Measurements from ENCODE around the gene MDN1. TPM values are rescaled to one million over a fixed set of nuclear protein-coding genes. Genes with fewer than 3 reads are reported as not detected.

Gene MDN1
- total and polyA plus RNA-seq, 2 of the 8 experiments (the other 6 are each of a cell fraction or from before 2014, with no cell fraction given) = 53.5 to 179 TPM

GRCh38 chr6:89669002-89669401, 150.6 kb downstream of the MDN1 start:
- no peak overlapping the region for H3K14ac ChIP-seq (ENCODE audit: insufficient read length)
- no peak overlapping the region for H3K18ac ChIP-seq (ENCODE audit: extremely low read depth, low read length)
- H2BK12ac ChIP-seq (ENCODE audit: low read depth, low read length) = no peak overlapping the region
- H3K4me1 ChIP-seq (replicated peaks in 1 of 4; ENCODE audit: control insufficient read depth in 3 of 4, insufficient read depth in 4 of 4, low read length in 3 of 4) = peaks cover 4 to 11% (median 6%) of the 10 kb centered on the region in 4 experiments; a peak in 5 of 7 replicates
- peak overlapping the region; percentile 75 for H2BK120ac ChIP-seq (replicated peaks; ENCODE audit: low read depth, low read length)
- H3K23ac ChIP-seq (ENCODE audit: insufficient read length) = no peak overlapping the region
- no peaks in the 10 kb centered on the region for H4K20me1 ChIP-seq (replicated peaks in 1 of 2; ENCODE audit: control insufficient read depth in 1 of 2, insufficient read depth in 2 of 2, low read length in 2 of 2)
- H3K9ac ChIP-seq (replicated peaks in 1 of 4; ENCODE audit: extremely low read depth in 1 of 4, low read depth in 3 of 4, low read length in 3 of 4) = no peak overlapping the region
- 81% methylated on average over 6 of the region's 6 CpGs; no CpG with 5 or more reads in 1 of the 2 experiments for WGBS, 2 experiments (ENCODE audit: extremely low coverage in 1 of 2, insufficient coverage in 1 of 2, insufficient read length in 1 of 2, insufficient replicate concordance in 2 of 2, low coverage in 1 of 2, low lambda C conversion rate in 2 of 2, missing lambda C conversion rate in 1 of 2)
- no peak overlapping the region for H2BK15ac ChIP-seq (ENCODE audit: low read length)
- H3K36me3 ChIP-seq (ENCODE audit: control insufficient read depth in 2 of 4, insufficient read depth in 4 of 4, low read length in 3 of 4) = peaks cover 37 to 80% (median 57%) of the 10 kb centered on the region in 4 experiments
- H3K27me3 ChIP-seq (replicated peaks in 1 of 4; ENCODE audit: control insufficient read depth in 3 of 4, extremely low read depth in 1 of 4, insufficient read depth in 3 of 4, low read length in 3 of 4) = no peaks in the 10 kb centered on the region
- no peak for DNase-seq (ENCODE audit: low read depth in 1 of 2, low spot score in 2 of 2)
- no peak for FAIRE-seq
- H3K56ac ChIP-seq (replicated peaks; ENCODE audit: insufficient read length, low read depth, low read length) = no peak overlapping the region
- H2AK5ac ChIP-seq (ENCODE audit: low read depth, low read length) = no peak overlapping the region
- H3K4me2 ChIP-seq (ENCODE audit: insufficient read depth in 1 of 2, low read depth in 2 of 2, low read length in 2 of 2) = no peak overlapping the region
- no peak overlapping the region for H3K4me3 ChIP-seq (ENCODE audit: extremely low read depth in 1 of 4, insufficient read depth in 2 of 4, low read depth in 3 of 4, low read length in 4 of 4)
- H2AFZ ChIP-seq (ENCODE audit: low read length) = no peak overlapping the region
- 0 out of 4 replicates have a peak, but pooled peaks cover 0 to 4% of the 10 kb centered on the region in 2 experiments for H3K79me2 ChIP-seq (ENCODE audit: control insufficient read depth in 1 of 2, insufficient read depth in 2 of 2, low read length in 2 of 2)
- H2BK20ac ChIP-seq (ENCODE audit: low read length) = peak overlapping the region; percentile 51
- H3K79me1 ChIP-seq (ENCODE audit: low read depth, low read length) = no peaks in the 10 kb centered on the region
- no peaks in the 10 kb centered on the region for H3K23me2 ChIP-seq (ENCODE audit: low read depth, low read length)
- no peak overlapping the region for H4K5ac ChIP-seq (ENCODE audit: insufficient read length, low read depth, low read length)
- CTCF ChIA-PET (ENCODE audit: partially characterized antibody) = interaction anchor here (2.2 kb wide), 1 partner anchor 10 kb away, joined by 6 read pairs; no protein-coding TSS in a partner anchor
- POLR2A ChIA-PET (ENCODE audit: partially characterized antibody) = interaction anchor here (1.4 kb wide), 2 partner anchors 10 to 21 kb away, joined by 5 to 9 read pairs; no protein-coding TSS in a partner anchor
- no peak overlapping the region for H3K4ac ChIP-seq (replicated peaks; ENCODE audit: insufficient read length, low read depth, low read length)
- H4K8ac ChIP-seq (ENCODE audit: extremely low read depth, insufficient read depth, low read length) = no peak overlapping the region
- no peaks in the 10 kb centered on the region for H3K9me3 ChIP-seq (ENCODE audit: insufficient read depth in 2 of 2, low read depth in 1 of 2, low read length in 1 of 2)
- TF ChIP-seq USF2 (IDR thresholded peaks at IDR 0.05; ENCODE audit: low read length) (no peak), JUN (IDR thresholded peaks at IDR 0.05; ENCODE audit: low read depth, low read length) (no peak), HDAC6 (IDR thresholded peaks at IDR 0.05; ENCODE audit: low read depth, low read length) (no peak), SRF (IDR thresholded peaks at IDR 0.05; ENCODE audit: low read depth, low read length) (no peak), SP2 (IDR thresholded peaks at IDR 0.05; ENCODE audit: low read length) (no peak), MAX (IDR thresholded peaks at IDR 0.05) (no peak)
- H4K91ac ChIP-seq (replicated peaks; ENCODE audit: insufficient read length, low read length) = peak overlapping the region; percentile 37
- no peak overlapping the region for H3K27ac ChIP-seq (ENCODE audit: low read depth, low read length)
- peak overlapping the region; percentile 69; the same call in 1 of the 2 replicates for H2BK5ac ChIP-seq (ENCODE audit: low read depth, low read length)
